OCI-LY1 (cell line): Measurements from ENCODE around the gene CASP1.

ENCODE experiments used
- EZH2 ChIP-seq: fragments of 200-600 bp; sonication (generic), shearing (Covaris generic); IDR thresholded peaks from 2 replicates; pipeline ENCODE4 v1.8.0; 2017; ENCODE audit warnings: borderline replicate concordance, mixed run types, mild to moderate bottlenecking, antibody characterized with exemption, low read length, moderate library complexity, mixed read lengths
- TF ChIP-seq, protein P1 (sequence below): fragments of 200-600 bp; sonication (generic), shearing (Covaris generic); IDR thresholded peaks from 2 replicates; pipeline ENCODE4 v1.5.1; 2017; ENCODE audit warnings: mild to moderate bottlenecking, antibody characterized with exemption, low read length, moderate library complexity, mixed read lengths

GRCh38 chr11:105052487-105052886 lies 17.5 kb upstream of the CASP1 start:
- TF ChIP-seq, protein P1, sequence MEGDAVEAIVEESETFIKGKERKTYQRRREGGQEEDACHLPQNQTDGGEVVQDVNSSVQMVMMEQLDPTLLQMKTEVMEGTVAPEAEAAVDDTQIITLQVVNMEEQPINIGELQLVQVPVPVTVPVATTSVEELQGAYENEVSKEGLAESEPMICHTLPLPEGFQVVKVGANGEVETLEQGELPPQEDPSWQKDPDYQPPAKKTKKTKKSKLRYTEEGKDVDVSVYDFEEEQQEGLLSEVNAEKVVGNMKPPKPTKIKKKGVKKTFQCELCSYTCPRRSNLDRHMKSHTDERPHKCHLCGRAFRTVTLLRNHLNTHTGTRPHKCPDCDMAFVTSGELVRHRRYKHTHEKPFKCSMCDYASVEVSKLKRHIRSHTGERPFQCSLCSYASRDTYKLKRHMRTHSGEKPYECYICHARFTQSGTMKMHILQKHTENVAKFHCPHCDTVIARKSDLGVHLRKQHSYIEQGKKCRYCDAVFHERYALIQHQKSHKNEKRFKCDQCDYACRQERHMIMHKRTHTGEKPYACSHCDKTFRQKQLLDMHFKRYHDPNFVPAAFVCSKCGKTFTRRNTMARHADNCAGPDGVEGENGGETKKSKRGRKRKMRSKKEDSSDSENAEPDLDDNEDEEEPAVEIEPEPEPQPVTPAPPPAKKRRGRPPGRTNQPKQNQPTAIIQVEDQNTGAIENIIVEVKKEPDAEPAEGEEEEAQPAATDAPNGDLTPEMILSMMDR = no peak
- no peak for TF ChIP-seq EZH2
